K562 (cell line): Measurements from ENCODE around the gene MCM9. TPM values are rescaled to one million over a fixed set of nuclear protein-coding genes. Genes with fewer than 3 reads are reported as not detected.
A peak's percentile ranks its signal among the peaks of the same experiment; 100 is the strongest.
"Not testable (repeated sequence)": the region's sequence is repeated elsewhere in the genome, so short reads cannot be mapped to it uniquely, and the experiment has no call there.

ENCODE experiments used
- ATAC-seq: fragments of 200-7000 bp; cut with Tn5 transposase; 3 replicates; pipeline ENCODE4 v1.9.1; 2020; ENCODE audit warnings: moderate library complexity
- BruUV-seq: library from RNA; stranded (reverse); fragments of 400-500 nt; replicated peaks from 2 replicates; lab custom pipeline; 2021; lab: Mats Ljungman, UMichigan
- CTCF ChIA-PET: fragments of 300-600 bp; formaldehyde crosslinking; extraction: SDS; loops from one replicate; lab custom pipeline; 2021; ENCODE audit warnings: low intra/inter-chr PET ratio; lab: Yijun Ruan, JAX
- POLR2A ChIA-PET: fragments of 300-600, 350-650 bp; sonication (Branson Sonifier 250); formaldehyde crosslinking; extraction: SDS; loops from one replicate; lab custom pipeline; 2021; ENCODE audit warnings: antibody characterized with exemption, inconsistent platforms; lab: Yijun Ruan, JAX
- DNase-seq, 4 experiments: peaks; one replicate each; pipeline versions ENCODE4 v3.0.0 to v3.0.0-alpha.2; 2011 to 2018; ENCODE audit warnings: low spot score in 3 of 4, mixed read lengths in 3 of 4; ENCODE audit errors: extremely low read depth in 1 of 4
- FAIRE-seq: peaks from 2 replicates; lab custom pipeline; 2011; peaks lifted over from hg19 to GRCh38; lab: Jason Lieb, UNC
- H2AFZ ChIP-seq: 2 replicates; pipeline ENCODE4 v1.6.0; 2011; ENCODE audit warnings: low read depth, low read length, control low read depth, inconsistent platforms
- H3K27ac ChIP-seq: fragments of 200-600 bp; 3 replicates; pipeline ENCODE4 v1.8.0; 2011; ENCODE audit warnings: low read depth, mild to moderate bottlenecking, control low read depth, inconsistent platforms, low read length, moderate library complexity, mixed read lengths; ENCODE audit errors: extremely low read depth
- H3K27me3 ChIP-seq, 2 experiments: fragments of 300-600 bp in 1 of 2; 2 replicates in 1 of 2; 3 replicates in 1 of 2; pipeline versions ENCODE4 v1.6.0 to v1.8.0; 2011; ENCODE audit warnings: inconsistent platforms in 2 of 2, low read length in 2 of 2, mild to moderate bottlenecking in 1 of 2, mixed read lengths in 1 of 2, moderate library complexity in 1 of 2; ENCODE audit not compliant: control insufficient read depth in 2 of 2, insufficient read depth in 2 of 2
- H3K36me3 ChIP-seq: fragments of 300-600 bp; 3 replicates; pipeline ENCODE4 v1.8.0; 2011; ENCODE audit warnings: mild to moderate bottlenecking, low read length, inconsistent platforms; ENCODE audit not compliant: control insufficient read depth, insufficient read depth
- H3K4me1 ChIP-seq, 2 experiments: fragments of 200-600 bp in 1 of 2; replicated peaks in 1 of 2; 2 replicates in 1 of 2; 3 replicates in 1 of 2; pipeline versions ENCODE4 v1.5.1 to v1.8.0; 2011; ENCODE audit warnings: inconsistent platforms in 2 of 2, low read length in 2 of 2, mild to moderate bottlenecking in 1 of 2, mixed read lengths in 1 of 2, moderate library complexity in 1 of 2; ENCODE audit not compliant: control insufficient read depth in 2 of 2, insufficient read depth in 2 of 2
- H3K4me2 ChIP-seq: 2 replicates; pipeline ENCODE4 v1.6.1; 2011; ENCODE audit warnings: low read length, control low read depth, inconsistent platforms, mixed read lengths; ENCODE audit not compliant: insufficient read depth
- H3K4me3 ChIP-seq: fragments of 200-600 bp; sonication (generic), shearing (Covaris generic); 2 replicates; pipeline ENCODE4 v1.5.1; 2016; ENCODE audit warnings: control low read depth, inconsistent platforms
- H3K79me2 ChIP-seq: fragments of 200-600 bp; 3 replicates; pipeline ENCODE4 v1.8.0; 2011; ENCODE audit warnings: low read length, inconsistent platforms; ENCODE audit not compliant: control insufficient read depth, insufficient read depth
- H3K9ac ChIP-seq, 2 experiments: 2 replicates each; pipeline versions ENCODE4 v1.6.0 to v1.6.1; 2011; ENCODE audit warnings: low read depth in 2 of 2, low read length in 2 of 2, control low read depth in 1 of 2, inconsistent platforms in 1 of 2, mild to moderate bottlenecking in 1 of 2, mixed read lengths in 1 of 2; ENCODE audit not compliant: insufficient read depth in 1 of 2
- H3K9me1 ChIP-seq: one replicate; pipeline ENCODE4 v1.6.0; 2011; ENCODE audit warnings: inconsistent platforms, mild to moderate bottlenecking, low read length, moderate library complexity; ENCODE audit not compliant: control insufficient read depth, insufficient read depth
- H3K9me3 ChIP-seq: replicated peaks from 2 replicates; pipeline ENCODE4 v1.5.1; 2011; ENCODE audit warnings: low read depth, low read length, inconsistent platforms; ENCODE audit not compliant: control insufficient read depth, insufficient read depth
- H4K20me1 ChIP-seq: replicated peaks from 2 replicates; pipeline ENCODE4 v1.6.1; 2011; ENCODE audit warnings: low read length, inconsistent platforms, mixed read lengths; ENCODE audit not compliant: control insufficient read depth, insufficient read depth
- AFF4 ChIP-seq: sonication (generic); formaldehyde crosslinking; IDR thresholded peaks from 2 replicates; pipeline ENCODE4 v1.8.0; 2023; ENCODE audit warnings: mild to moderate bottlenecking, missing genetic modification reagents
- ARNT ChIP-seq, 2 experiments: fragments of 450-650 bp; IDR thresholded peaks; 2 replicates each; pipeline ENCODE4 v1.6.1; 2016; ENCODE audit warnings: mild to moderate bottlenecking in 1 of 2
- BCOR ChIP-seq: fragments of 450-650 bp; IDR thresholded peaks from 2 replicates; pipeline ENCODE4 v1.6.1; 2016
- CXXC5 ChIP-seq: fragments of 250-450 bp; sonication (Bioruptor Pico); IDR thresholded peaks from 2 replicates; pipeline ENCODE4 v1.8.0; 2022; ENCODE audit warnings: inconsistent platforms, mild to moderate bottlenecking, moderate library complexity
- EHMT2 ChIP-seq: fragments of 450-650 bp; IDR thresholded peaks from 2 replicates; pipeline ENCODE4 v1.6.1; 2018; ENCODE audit warnings: antibody characterized with exemption
- ELF4 ChIP-seq: fragments of 450-650 bp; formaldehyde crosslinking; IDR thresholded peaks from 2 replicates; pipeline ENCODE4 v1.4.0; 2022; ENCODE audit warnings: missing genetic modification characterization
- FUS ChIP-seq: fragments of 200-400 bp; formaldehyde crosslinking; optimal IDR thresholded peaks from 2 replicates; pipeline ENCODE3; 2017; ENCODE audit warnings: low read depth, low read length
- MLX ChIP-seq, 2 experiments: fragments of 450-650 bp in 1 of 2; sonication (generic) in 1 of 2; formaldehyde crosslinking; conservative IDR thresholded peaks; 2 replicates each; pipeline versions ENCODE4 v1.4.0 to v1.8.1; 2020 to 2022; ENCODE audit warnings: mild to moderate bottlenecking in 1 of 2, missing genetic modification reagents in 1 of 2
- PCBP2 ChIP-seq: fragments of 200-400 bp; formaldehyde crosslinking; IDR thresholded peaks from 2 replicates; pipeline ENCODE4 v1.6.1; 2018; ENCODE audit warnings: low read length, low read depth, mild to moderate bottlenecking, moderate library complexity; ENCODE audit not compliant: poor library complexity, severe bottlenecking
- PRPF4 ChIP-seq: fragments of 200-400 bp; formaldehyde crosslinking; IDR thresholded peaks from one replicate; pipeline ENCODE4 v1.6.1; 2017; ENCODE audit warnings: low read length, low read depth, mild to moderate bottlenecking; ENCODE audit not compliant: insufficient read depth, poor library complexity, severe bottlenecking
- TEAD2 ChIP-seq: fragments of 450-650 bp; IDR thresholded peaks from 2 replicates; pipeline ENCODE4 v1.6.1; 2016; ENCODE audit warnings: missing genetic modification characterization, control low read depth, missing compliant biosample characterization
- THRAP3 ChIP-seq: fragments of 450-650 bp; IDR thresholded peaks from 2 replicates; pipeline ENCODE4 v1.6.1; 2016; ENCODE audit warnings: mild to moderate bottlenecking, inconsistent platforms, borderline replicate concordance
- ZNF146 ChIP-seq: IDR thresholded peaks from one replicate; pipeline ENCODE4 v1.6.1; 2018; ENCODE audit warnings: missing compliant biosample characterization; ENCODE audit not compliant: unreplicated experiment
- WGBS: fragments of 100-300 bp; shearing (Covaris generic); methylation state at CpG from one replicate; pipeline ENCODE4 v1.1.6; 2016; ENCODE audit warnings: low coverage, mixed read lengths; ENCODE audit not compliant: insufficient coverage; ENCODE audit errors: missing lambda C conversion rate; 5-methylcytosine and 5-hydroxymethylcytosine counted together
- in situ Hi-C: fragments of 300-500 bp; cut with MboI; formaldehyde crosslinking; loops from 4 replicates; pipeline ENCODE4 v1.15.0; 2018; ENCODE audit warnings: inconsistent platforms, mixed read lengths
- intact Hi-C: fragments of 100-400 bp; cut with micrococcal nuclease; formaldehyde crosslinking; loops from 2 replicates; pipeline ENCODE4 v1.14.2; 2022
- polyA plus RNA-seq, 8 experiments: library from polyadenylated mRNA; depleted of rRNA in 4 of 8; stranded (reverse) in 5 of 8; unstranded in 3 of 8; fragments of >200 nt; fragmentation: Nextera tagmentation in 2 of 8; fragmentation: Illumina TruSeq in 1 of 8; extraction: Ambion mirVana in 2 of 8; extraction: Trizol in 1 of 8; gene quantifications; 2 replicates each; pipeline versions ENCODE4 v1.2.1 to v1.2.3, GENCODE V29; 2011 to 2014; ENCODE audit warnings: inconsistent platforms in 1 of 8, missing spikeins in 1 of 8
- total RNA-seq, 7 experiments: library from RNA; depleted of rRNA in 6 of 7; stranded (reverse); fragments of >200 nt in 6 of 7; fragmentation: Illumina TruSeq in 2 of 7; extraction: Trizol in 2 of 7; gene quantifications; 2 replicates each; pipeline versions ENCODE4 v1.2.1 to v1.2.3, GENCODE V29; 2011 to 2021; ENCODE audit warnings: low replicate concordance in 1 of 7

Gene MCM9
- total and polyA plus RNA-seq, 9 of the 15 experiments (the other 6 are each of a cell fraction or from before 2014, with no cell fraction given): 4.8 to 16.7 (median 11.6) TPM

GRCh38 chr6:118868901-118869300 lies 66.1 kb downstream of the MCM9 start:
- H3K79me2 ChIP-seq, H3K4me1 ChIP-seq, H3K9ac ChIP-seq, H3K27me3 ChIP-seq, H4K20me1 ChIP-seq, H2AFZ ChIP-seq, H3K36me3 ChIP-seq, CTCF ChIA-PET, H3K9me1 ChIP-seq, H3K27ac ChIP-seq, intact Hi-C loops, H3K9me3 ChIP-seq, H3K4me3 ChIP-seq, ATAC-seq, FAIRE-seq, H3K4me2 ChIP-seq, in situ Hi-C loops, POLR2A ChIA-PET, DNase-seq, BruUV-seq: not testable (repeated sequence)
- peak; percentile 66 for TF ChIP-seq BCOR
- TF ChIP-seq ZNF146 (CRISPR knock-in tag): peak; percentile 81
- 71% methylated on average over 2 of the region's 2 CpGs for WGBS

- Histone ChIP-seq H3K79me2 (0 out of 3 replicates have a peak, but pooled peaks cover 10% of the 10 kb centered on the region), H3K9me3 (no peaks in the 10 kb centered on the region), H3K9ac (no peak overlapping the region), H3K27ac (no peak overlapping the region), H2AFZ (no peak overlapping the region), H3K4me2 (no peak overlapping the region), H3K27me3 (no peaks in the 10 kb centered on the region), H4K20me1 (no peaks in the 10 kb centered on the region), H3K4me3 (no peak overlapping the region), H3K4me1 (peaks cover 0 to 4% of the 10 kb centered on the region in 2 experiments; a peak in 2 of 5 replicates), H3K36me3 (no peaks in the 10 kb centered on the region; the same call in 2 of the 3 replicates), H3K9me1 (no peaks in the 10 kb centered on the region)
- WGBS: 87% methylated on average over 4 of the region's 4 CpGs
- ChIA-PET CTCF (no interaction called here), POLR2A (no interaction called here)
- no TSS peak for BruUV-seq
- in situ Hi-C loops (no loop called here), intact Hi-C loops (no loop called here)
- ATAC-seq: no peak
- DNase-seq: no peak
- peak; percentile 56 for FAIRE-seq
- no peak for TF ChIP-seq FUS
- no peak for TF ChIP-seq EHMT2
- TF ChIP-seq CXXC5 (CRISPR knock-in tag): no peak
- TF ChIP-seq THRAP3: no peak
- no peak for TF ChIP-seq PCBP2
- no peak for TF ChIP-seq PRPF4
- TF ChIP-seq TEAD2: no peak
- no peak for TF ChIP-seq MLX (CRISPR knock-in tag; conservative IDR thresholded peaks at IDR 0.05)
- TF ChIP-seq ARNT (IDR thresholded peaks at IDR 0.05): no peak
- no peak for TF ChIP-seq AFF4 (CRISPR knock-in tag)
- no peak for TF ChIP-seq ELF4 (CRISPR knock-in tag)
These were observed 67.8 kb downstream of the MCM9 start for GRCh38 chr6:118867181-118867580.
